SU-DHL-6 (cell line): ENCODE measurements around the gene RNF223.

Experiments used
- H2AFZ ChIP-seq: fragments of 200-600 bp; sonication (generic); 2 replicates; pipeline ENCODE4 v1.6.1; 2014; ENCODE audit warnings: low read depth, mild to moderate bottlenecking, moderate library complexity, mixed read lengths, antibody characterized with exemption, low read length; ENCODE audit not compliant: severe bottlenecking
- H3F3A ChIP-seq: fragments of 200-600 bp; shearing (Covaris generic); 2 replicates; pipeline ENCODE4 v1.6.0; 2016; ENCODE audit warnings: antibody characterized with exemption, mild to moderate bottlenecking; ENCODE audit not compliant: insufficient read depth
- H3K27ac ChIP-seq: fragments of 200-600 bp; sonication (generic); 2 replicates; pipeline ENCODE4 v1.5.1; 2016; ENCODE audit warnings: low read depth, mild to moderate bottlenecking, low read length, moderate library complexity, mixed read lengths
- H3K27me3 ChIP-seq: fragments of 200-600 bp; sonication (generic), shearing (Covaris generic); 2 replicates; pipeline ENCODE4 v1.6.0; 2014; ENCODE audit warnings: mild to moderate bottlenecking, low read length
- H3K36me3 ChIP-seq: fragments of 200-600 bp; sonication (generic); 2 replicates; pipeline ENCODE4 v1.6.1; 2014; ENCODE audit warnings: mild to moderate bottlenecking, low read length, mixed read lengths
- H3K4me2 ChIP-seq: fragments of 300-600, 200-600 bp; shearing (Covaris generic), sonication (generic); 2 replicates; pipeline ENCODE4 v1.6.0; 2014; ENCODE audit warnings: low read length, low read depth, mild to moderate bottlenecking; ENCODE audit not compliant: poor library complexity, severe bottlenecking
- H3K4me3 ChIP-seq: fragments of 200-600 bp; sonication (generic); 2 replicates; pipeline ENCODE4 v1.5.1; 2014; ENCODE audit warnings: antibody characterized with exemption, low read length, mild to moderate bottlenecking, mixed read lengths; ENCODE audit not compliant: insufficient read depth, poor library complexity, severe bottlenecking
- H3K79me2 ChIP-seq: fragments of 200-600 bp; sonication (generic); 2 replicates; pipeline ENCODE4 v1.6.1; 2014; ENCODE audit warnings: mild to moderate bottlenecking, low read length, moderate library complexity; ENCODE audit not compliant: insufficient read depth
- H3K9ac ChIP-seq: fragments of 200-600 bp; sonication (generic); 2 replicates; pipeline ENCODE4 v1.7.0; 2014; ENCODE audit warnings: mild to moderate bottlenecking, low read length
- H3K9me2 ChIP-seq: fragments of 200-600 bp; sonication (generic); replicated peaks from 2 replicates; pipeline ENCODE4 v1.6.1; 2014; ENCODE audit warnings: low read length; ENCODE audit not compliant: insufficient read depth
- H3K9me3 ChIP-seq: fragments of 200-600 bp; sonication (generic); 2 replicates; pipeline ENCODE4 v1.6.1; 2014; ENCODE audit warnings: low read length, mixed read lengths; ENCODE audit not compliant: insufficient read depth
- H4K20me1 ChIP-seq: fragments of 200-600 bp; sonication (generic); 2 replicates; pipeline ENCODE4 v1.6.1; 2014; ENCODE audit warnings: low read depth, mild to moderate bottlenecking, antibody characterized with exemption, low read length, moderate library complexity, mixed read lengths
- CTCF ChIP-seq: fragments of 200-600 bp; sonication (generic); IDR thresholded peaks from one replicate; pipeline ENCODE4 v1.5.1; 2017; ENCODE audit warnings: antibody characterized with exemption, mild to moderate bottlenecking, low read length, moderate library complexity; ENCODE audit not compliant: insufficient read depth, poor library complexity, severe bottlenecking
- EZH2phosphoT487 ChIP-seq: fragments of 200-600 bp; sonication (generic), shearing (Covaris generic); conservative IDR thresholded peaks from 2 replicates; pipeline ENCODE4 v1.6.1; 2018; ENCODE audit warnings: mild to moderate bottlenecking, antibody characterized with exemption, low read length, moderate library complexity, mixed read lengths

The RNF223 gene

GRCh38 chr1:1072299-1072848, 1.7 kb downstream of the RNF223 start:
- Histone ChIP-seq H3F3A (no peaks in the 10 kb centered on the region), H4K20me1 (no peaks in the 10 kb centered on the region), H3K79me2 (no peaks in the 10 kb centered on the region), H3K9ac (no peak overlapping the region), H3K9me3 (no peaks in the 10 kb centered on the region), H3K27ac (no peak overlapping the region), H2AFZ (no peak overlapping the region), H3K9me2 (no peaks in the 10 kb centered on the region), H3K36me3 (no peaks in the 10 kb centered on the region), H3K27me3 (no peaks in the 10 kb centered on the region), H3K4me2 (no peak overlapping the region), H3K4me3 (no peak overlapping the region)
- TF ChIP-seq CTCF (no peak), EZH2phosphoT487 (no peak)

- no peaks in the 10 kb centered on the region for H3F3A ChIP-seq
- no peak for TF ChIP-seq CTCF
- no peak for TF ChIP-seq EZH2phosphoT487
These were observed 2.4 kb downstream of the RNF223 start for GRCh38 chr1:1071486-1072298.

GRCh38 chr1:1069711-1070676, 4.1 kb downstream of the RNF223 start:
- Histone ChIP-seq H4K20me1 (no peaks in the 10 kb centered on the region), H3K9ac (no peak overlapping the region), H3K27me3 (no peaks in the 10 kb centered on the region), H3K4me3 (no peak overlapping the region), H3K4me2 (no peak overlapping the region), H3K79me2 (no peaks in the 10 kb centered on the region), H3F3A (no peaks in the 10 kb centered on the region), H3K9me2 (no peaks in the 10 kb centered on the region), H3K27ac (no peak overlapping the region), H3K36me3 (no peaks in the 10 kb centered on the region), H2AFZ (no peak overlapping the region), H3K9me3 (no peaks in the 10 kb centered on the region)
- TF ChIP-seq EZH2phosphoT487 (no peak), CTCF (no peak)

More at GRCh38 chr1:1071486-1072298, 2.4 kb downstream of the RNF223 start:
- Histone ChIP-seq H4K20me1 (no peaks in the 10 kb centered on the region), H3K27ac (no peak overlapping the region), H2AFZ (no peak overlapping the region), H3K27me3 (no peaks in the 10 kb centered on the region), H3K9me3 (no peaks in the 10 kb centered on the region), H3K4me2 (no peak overlapping the region), H3K79me2 (no peaks in the 10 kb centered on the region), H3K9ac (no peak overlapping the region), H3K4me3 (no peak overlapping the region), H3K36me3 (no peaks in the 10 kb centered on the region), H3K9me2 (no peaks in the 10 kb centered on the region)
